ENCODE measurements around the gene KCNA1. TPM values are rescaled to one million over a fixed set of nuclear protein-coding genes. Genes with fewer than 3 reads are reported as not detected.

KCNA1 gene
- total and polyA plus RNA-seq, 2 donors (not counting 3 experiments of a cell fraction or from before 2014, with no cell fraction given), result not detected

GRCh38 chr12:4959381-4959780 is 49.7 kb downstream of the KCNA1 start:
- Histone ChIP-seq H3K4me2 (ENCODE audit: insufficient read depth, low read length) (no peak overlapping the region), H2AFZ (ENCODE audit: low read depth, low read length) (no peak overlapping the region), H3K27me3 (ENCODE audit: control insufficient read depth in 2 of 2, insufficient read depth in 2 of 2, low read length in 2 of 2) (no peaks in the 10 kb centered on the region), H3K36me3 (ENCODE audit: control insufficient read depth in 2 of 2, extremely low read depth in 1 of 2, insufficient read depth in 2 of 2, low read length in 2 of 2) (no peaks in the 10 kb centered on the region), H3K9me1 (replicated peaks; ENCODE audit: control insufficient read depth, extremely low read depth, insufficient read depth, low read length) (no peaks in the 10 kb centered on the region), H3K4me1 (ENCODE audit: control insufficient read depth, extremely low read depth, insufficient read depth, low read length) (no peaks in the 10 kb centered on the region), H3K9me3 (replicated peaks; ENCODE audit: control insufficient read depth, insufficient read depth, low read length) (no peaks in the 10 kb centered on the region), H3K27ac (ENCODE audit: insufficient read depth, low read depth, low read length) (no peak overlapping the region), H3K79me2 (ENCODE audit: control insufficient read depth, insufficient read depth, low read length) (no peaks in the 10 kb centered on the region), H3K9ac (replicated peaks; ENCODE audit: extremely low read depth, insufficient read depth, low read length) (no peak overlapping the region), H3K4me3 (replicated peaks in 1 of 3; ENCODE audit: insufficient read depth in 1 of 3, low read depth in 1 of 3, low read length in 3 of 3) (no peak overlapping the region), H4K20me1 (replicated peaks; ENCODE audit: control insufficient read depth, extremely low read depth, insufficient read depth, low read length) (no peaks in the 10 kb centered on the region)
- no TSS peak for BruUV-seq (replicated peaks)
- DNase-seq (ENCODE audit: low read depth, low spot score) (no peak), FAIRE-seq (no peak)
- dilution Hi-C loops (cut with MboI; ENCODE audit: extremely low pct_ligation_motif_present, low sequenced_read_pairs), result no loop called here
- intact Hi-C loops (cut with micrococcal nuclease), result no loop called here
- ChIA-PET POLR2A (no interaction called here), CTCF (no interaction called here)
- TF ChIP-seq CTCF (IDR thresholded peaks at IDR 0.05; ENCODE audit: extremely low read depth in 1 of 2, insufficient read depth in 1 of 2, low read depth in 1 of 2, low read length in 2 of 2) (no peak), POLR2A (IDR thresholded peaks at IDR 0.05; ENCODE audit: low read depth, low read length) (no peak), MYC (IDR thresholded peaks at IDR 0.05; ENCODE audit: low read depth, low read length) (no peak), POLR2AphosphoS5 (IDR thresholded peaks at IDR 0.05; ENCODE audit: insufficient read depth, low read depth, low read length) (no peak), JUN (IDR thresholded peaks at IDR 0.05; ENCODE audit: borderline replicate concordance, insufficient read depth, insufficient read length, low read depth) (no peak), GATA2 (IDR thresholded peaks at IDR 0.05; ENCODE audit: insufficient read depth, insufficient read length, low read depth, low read length) (no peak), FOS (IDR thresholded peaks at IDR 0.05; ENCODE audit: borderline replicate concordance, insufficient read depth, low read length) (no peak), EZH2 (IDR thresholded peaks at IDR 0.05; ENCODE audit: borderline replicate concordance, low read depth, low read length, severe bottlenecking) (no peak)
- TF ChIP-seq, protein P1, sequence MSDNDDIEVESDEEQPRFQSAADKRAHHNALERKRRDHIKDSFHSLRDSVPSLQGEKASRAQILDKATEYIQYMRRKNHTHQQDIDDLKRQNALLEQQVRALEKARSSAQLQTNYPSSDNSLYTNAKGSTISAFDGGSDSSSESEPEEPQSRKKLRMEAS (IDR thresholded peaks at IDR 0.05; ENCODE audit: insufficient read depth, insufficient read length), result no peak
